Common myeloid progenitor, CD34-positive (primary cell): ENCODE data around the gene VWA5B1.

Experiments
- CTCF ChIA-PET: fragments of 350-600 bp; sonication (Branson Sonifier 250); formaldehyde crosslinking; loops from one replicate; lab custom pipeline; 2021; ENCODE audit warnings: antibody characterized with exemption; lab: Charles Lee
- POLR2A ChIA-PET: fragments of 350-600 bp; sonication (Branson Sonifier 250); formaldehyde crosslinking; loops from one replicate; lab custom pipeline; 2021; ENCODE audit warnings: antibody characterized with exemption; lab: Charles Lee
- DNase-seq, 3 donors: peaks; one replicate each; pipeline versions ENCODE4 v3.0.0 to v3.0.0-alpha.2; 2013
- H3K27ac ChIP-seq, 2 experiments: 1 replicate in 1 of 2; 2 replicates in 1 of 2; pipeline ENCODE4 v1.7.0; 2013; ENCODE audit warnings: inconsistent platforms in 2 of 2, low read length in 2 of 2, mild to moderate bottlenecking in 2 of 2, low read depth in 1 of 2, moderate library complexity in 1 of 2; ENCODE audit not compliant: severe bottlenecking in 2 of 2, insufficient read depth in 1 of 2, poor library complexity in 1 of 2
- H3K27me3 ChIP-seq, 5 experiments: replicated peaks in 2 of 5; 1 replicate in 3 of 5; 2 replicates in 2 of 5; pipeline versions ENCODE4 v1.6.1 to v1.7.0; 2013; ENCODE audit warnings: low read length in 4 of 5, mild to moderate bottlenecking in 2 of 5, moderate library complexity in 2 of 5, inconsistent platforms in 1 of 5; ENCODE audit not compliant: insufficient read depth in 5 of 5, control insufficient read depth in 4 of 5
- H3K36me3 ChIP-seq, 4 experiments: 1 replicate in 2 of 4; 2 replicates in 2 of 4; pipeline versions ENCODE4 v1.6.1 to v1.7.0; 2013; ENCODE audit warnings: low read length in 3 of 4, control low read depth in 1 of 4, mild to moderate bottlenecking in 1 of 4; ENCODE audit not compliant: control insufficient read depth in 4 of 4, insufficient read depth in 4 of 4
- H3K4me1 ChIP-seq, 4 experiments: 1 replicate in 3 of 4; 2 replicates in 1 of 4; pipeline versions ENCODE4 v1.6.1 to v1.7.1; 2013; ENCODE audit warnings: low read length in 3 of 4, mild to moderate bottlenecking in 3 of 4, control low read depth in 1 of 4, inconsistent platforms in 1 of 4, moderate library complexity in 1 of 4; ENCODE audit not compliant: control insufficient read depth in 4 of 4, insufficient read depth in 4 of 4; ENCODE audit errors: control extremely low read depth in 1 of 4
- H3K4me3 ChIP-seq, 7 experiments: 1 replicate in 4 of 7; 2 replicates in 3 of 7; pipeline versions ENCODE4 v1.5.1 to v1.7.0; 2013; ENCODE audit warnings: mild to moderate bottlenecking in 7 of 7, low read length in 6 of 7, moderate library complexity in 6 of 7, inconsistent platforms in 2 of 7, low read depth in 2 of 7, control low read depth in 1 of 7; ENCODE audit not compliant: insufficient read depth in 4 of 7, control insufficient read depth in 1 of 7; ENCODE audit errors: extremely low read depth in 1 of 7
- H3K9me3 ChIP-seq, 5 experiments: 1 replicate in 4 of 5; 2 replicates in 1 of 5; pipeline versions ENCODE4 v1.6.1 to v1.7.1; 2013; ENCODE audit warnings: low read length in 4 of 5, mild to moderate bottlenecking in 2 of 5, inconsistent platforms in 1 of 5, low read depth in 1 of 5, moderate library complexity in 1 of 5; ENCODE audit not compliant: control insufficient read depth in 4 of 5, insufficient read depth in 2 of 5; ENCODE audit errors: control extremely low read depth in 1 of 5
- WGBS: methylation state at CpG from one replicate; pipeline ENCODE4 v1.1.5; 2013; ENCODE audit not compliant: insufficient coverage; 5-methylcytosine and 5-hydroxymethylcytosine counted together

The VWA5B1 gene

GRCh38 chr1:20386323-20387081, 95.8 kb downstream of the VWA5B1 start:
- H3K36me3 ChIP-seq: no peaks in the 10 kb centered on the region
- no peak overlapping the region for H3K27ac ChIP-seq
- H3K4me3 ChIP-seq: no peak overlapping the region
- 59% methylated on average over 6 of the region's 9 CpGs for WGBS
- H3K9me3 ChIP-seq: no peaks in the 10 kb centered on the region
- DNase-seq: no peak
- POLR2A ChIA-PET: no interaction called here
- no peaks in the 10 kb centered on the region for H3K4me1 ChIP-seq
- H3K27me3 ChIP-seq: peaks cover 0 to 83% (median 20%) of the 10 kb centered on the region in 5 experiments
- CTCF ChIA-PET: no interaction called here

GRCh38 chr1:20389571-20389970, 98.9 kb downstream of the VWA5B1 start:
- ChIA-PET POLR2A (no interaction called here), CTCF (interaction anchor here (1.0 kb wide), 1 partner anchor 12 kb away, joined by 3 read pairs; no protein-coding TSS in a partner anchor)
- Histone ChIP-seq H3K36me3 (no peaks in the 10 kb centered on the region), H3K9me3 (peaks cover 0 to 6% (median under 1%) of the 10 kb centered on the region in 5 experiments), H3K27me3 (peaks cover 0 to 67% (median 20%) of the 10 kb centered on the region in 5 experiments), H3K27ac (no peak overlapping the region), H3K4me3 (no peak overlapping the region), H3K4me1 (no peaks in the 10 kb centered on the region)
- WGBS: 87% methylated on average over 7 of the region's 11 CpGs
- DNase-seq: no peak

DNA sequence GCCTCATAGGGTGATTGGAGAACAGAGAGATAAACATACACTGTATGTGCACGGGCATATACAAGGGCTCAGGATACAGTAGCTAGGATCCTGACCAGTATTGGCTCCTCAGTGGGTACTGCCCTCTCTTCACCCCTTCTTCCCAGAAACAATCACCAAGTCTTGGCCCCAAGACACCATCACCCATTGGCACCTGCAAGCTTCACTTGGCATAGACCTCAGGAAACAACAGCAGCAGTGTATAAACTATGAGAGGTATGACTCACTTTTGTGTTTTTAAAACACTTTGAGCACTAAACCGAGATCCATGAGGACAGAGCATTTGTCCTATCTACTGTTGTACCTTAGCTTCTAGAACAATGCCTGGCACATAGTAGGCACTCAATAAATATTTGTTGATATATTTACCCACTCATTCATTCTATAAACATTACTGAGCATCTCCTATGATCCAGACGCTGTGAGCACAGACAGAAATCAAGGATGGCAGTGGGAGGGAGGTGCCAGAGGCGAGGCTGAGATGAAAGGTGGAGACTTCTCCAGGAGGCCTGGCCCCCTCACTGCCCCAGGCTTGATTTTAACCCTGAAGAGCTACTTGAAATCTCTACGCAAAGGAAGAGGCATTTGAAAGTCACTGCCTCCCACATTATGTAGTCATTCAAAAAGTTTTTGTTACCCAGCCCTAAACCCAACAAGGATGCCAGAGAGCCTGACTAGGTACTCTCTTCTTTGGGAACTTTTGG, 100.1 kb downstream of the VWA5B1 start:
- DNase-seq: no peak

GRCh38 chr1:20395255-20395654, 104.6 kb downstream of the VWA5B1 start:
- ChIA-PET POLR2A (no interaction called here), CTCF (interaction anchor here (1.4 kb wide), 1 partner anchor 25 kb away, joined by 3 read pairs; no protein-coding TSS in a partner anchor)
- Histone ChIP-seq H3K27ac (no peak overlapping the region), H3K27me3 (peaks cover 0 to 38% (median 5%) of the 10 kb centered on the region in 5 experiments), H3K36me3 (no peaks in the 10 kb centered on the region), H3K4me1 (no peaks in the 10 kb centered on the region), H3K4me3 (no peak overlapping the region), H3K9me3 (peaks cover 3 to 20% (median 5%) of the 10 kb centered on the region in 5 experiments)
- no peak for DNase-seq
- WGBS: no CpG with 5 or more reads among the region's 2 CpGs

More for the DNA sequence above, 100.1 kb downstream of the VWA5B1 start:
- no peak overlapping the region for H3K27ac ChIP-seq
- no peak overlapping the region for H3K4me3 ChIP-seq
- H3K9me3 ChIP-seq: peaks cover 3 to 16% (median 3%) of the 10 kb centered on the region in 5 experiments
- CTCF ChIA-PET: interaction anchor here (0.6 kb wide), 1 partner anchor 49 kb away, joined by 3 read pairs; no protein-coding TSS in a partner anchor
- 69% methylated on average over 2 of the region's 5 CpGs for WGBS
- no peaks in the 10 kb centered on the region for H3K4me1 ChIP-seq
- H3K36me3 ChIP-seq: no peaks in the 10 kb centered on the region
- POLR2A ChIA-PET: no interaction called here
- peaks cover 0 to 56% (median 12%) of the 10 kb centered on the region in 5 experiments for H3K27me3 ChIP-seq

DNA sequence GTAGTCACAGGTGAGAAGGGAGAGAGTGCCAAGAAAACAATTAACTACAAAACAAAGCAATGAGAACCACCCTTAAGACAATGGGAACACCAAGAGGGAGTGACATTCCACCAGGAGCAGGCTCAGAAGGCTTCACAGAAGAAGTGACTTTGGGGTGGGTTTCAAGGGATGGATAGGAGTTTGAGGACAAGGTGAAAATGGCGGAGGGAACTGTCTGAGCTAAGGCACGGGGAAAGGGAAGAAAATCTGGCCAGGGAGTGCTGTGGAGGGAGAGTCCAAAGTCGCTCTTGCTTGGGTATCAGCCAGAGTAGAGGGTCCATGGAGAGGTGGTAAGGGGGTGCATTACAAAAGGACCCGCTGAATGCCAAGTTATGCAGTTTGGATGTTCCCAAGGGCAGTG, 108.1 kb downstream of the VWA5B1 start:
- H3K9me3 ChIP-seq: peaks cover 3 to 20% (median 5%) of the 10 kb centered on the region in 5 experiments
- no peak overlapping the region for H3K4me3 ChIP-seq
- ChIA-PET POLR2A (interaction anchor here (0.5 kb wide), 1 partner anchor 123 kb away, joined by 3 read pairs; no protein-coding TSS in a partner anchor), CTCF (interaction anchor here (0.6 kb wide), 1 partner anchor 781 kb away, joined by 3 read pairs; no protein-coding TSS in a partner anchor)
- WGBS: 74% methylated on average over 4 of the region's 4 CpGs
- H3K27ac ChIP-seq: no peak overlapping the region
- DNase-seq: no peak
- no peaks in the 10 kb centered on the region for H3K4me1 ChIP-seq
- no peaks in the 10 kb centered on the region for H3K36me3 ChIP-seq
- H3K27me3 ChIP-seq: peaks cover 0 to 53% (median 19%) of the 10 kb centered on the region in 5 experiments

DNA sequence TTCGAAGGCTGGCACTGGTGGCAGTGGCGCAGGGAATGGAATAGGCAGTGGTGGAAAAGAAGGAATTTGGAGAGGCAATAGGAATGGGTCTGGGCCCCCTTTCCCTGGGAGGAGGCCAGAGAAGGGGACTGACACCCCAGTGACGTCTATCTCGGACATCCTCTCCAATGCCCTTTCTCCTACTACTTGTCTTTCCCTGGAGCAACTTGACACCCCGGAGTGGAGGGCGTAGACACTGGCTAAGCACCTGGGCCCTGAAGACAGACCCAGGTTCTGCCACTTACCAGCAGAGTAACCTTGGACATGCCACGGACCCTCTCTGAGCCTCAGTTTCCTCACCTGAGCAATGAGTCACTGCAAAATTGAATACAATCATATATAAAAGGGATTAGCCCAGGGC, 108.5 kb downstream of the VWA5B1 start:
- Histone ChIP-seq H3K4me3 (no peak overlapping the region), H3K9me3 (peaks cover 2 to 16% (median 3%) of the 10 kb centered on the region in 5 experiments), H3K27ac (no peak overlapping the region), H3K27me3 (peaks cover 0 to 57% (median 21%) of the 10 kb centered on the region in 5 experiments), H3K36me3 (no peaks in the 10 kb centered on the region), H3K4me1 (no peaks in the 10 kb centered on the region)
- CTCF ChIA-PET: no interaction called here
- POLR2A ChIA-PET: no interaction called here
- WGBS: 77% methylated on average over 5 of the region's 7 CpGs
- DNase-seq: no peak
